ENCODE data around the gene EMCN.

The EMCN gene

GRCh38 chr4:100497791-100498190, 20.0 kb downstream of the EMCN start:
- H4K20me1 ChIP-seq (ENCODE audit: insufficient read depth, low read length, poor library complexity, severe bottlenecking) = no peaks in the 10 kb centered on the region
- no peaks in the 10 kb centered on the region for H3K36me3 ChIP-seq (ENCODE audit: insufficient read depth, low read length)
- no peak overlapping the region for H3K4me2 ChIP-seq (ENCODE audit: low read depth, low read length, poor library complexity, severe bottlenecking)
- H3K9me2 ChIP-seq (replicated peaks; ENCODE audit: low read depth, low read length) = no peaks in the 10 kb centered on the region
- no peak overlapping the region for H3K9ac ChIP-seq (ENCODE audit: low read depth, low read length, poor library complexity, severe bottlenecking)
- no peaks in the 10 kb centered on the region for H3K27me3 ChIP-seq (ENCODE audit: insufficient read depth, low read length, poor library complexity, severe bottlenecking)
- no peaks in the 10 kb centered on the region for H3K79me2 ChIP-seq (ENCODE audit: insufficient read depth, low read length)
- H3K9me3 ChIP-seq (ENCODE audit: insufficient read depth, low read depth, low read length) = peaks cover 5% of the 10 kb centered on the region; the same call in 1 of the 2 replicates
- no peak overlapping the region for H3K4me3 ChIP-seq (ENCODE audit: low read length, poor library complexity, severe bottlenecking)
- no peak for TF ChIP-seq CTCF (conservative IDR thresholded peaks at IDR 0.05; ENCODE audit: low read length)
- TF ChIP-seq EZH2phosphoT487 (IDR thresholded peaks at IDR 0.05; ENCODE audit: borderline replicate concordance) = no peak
- no peaks in the 10 kb centered on the region for H3F3A ChIP-seq (ENCODE audit: low read depth)
- no peak overlapping the region for H2AFZ ChIP-seq (ENCODE audit: low read length)
- peaks cover 4% of the 10 kb centered on the region for H3K4me1 ChIP-seq (ENCODE audit: insufficient read depth, low read length, poor library complexity, severe bottlenecking)

DNA sequence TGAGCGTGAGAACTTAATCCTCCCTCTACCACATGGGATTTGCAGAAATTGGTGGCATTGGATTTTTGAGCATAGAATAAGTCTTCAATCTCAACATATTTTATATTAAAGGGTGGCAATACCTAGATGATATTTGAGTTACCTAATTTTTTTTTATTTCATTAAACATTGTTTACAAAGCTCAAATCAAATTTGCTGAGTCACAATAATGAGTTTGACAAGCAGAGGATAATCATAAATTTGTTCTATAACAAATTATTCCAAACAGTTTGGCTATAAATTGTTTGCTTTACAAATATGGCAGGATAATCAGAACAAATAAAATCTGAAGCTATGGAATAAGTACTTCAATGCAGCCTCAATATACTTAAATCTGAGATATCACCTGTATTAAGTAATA, 22.7 kb downstream of the EMCN start:
- Histone ChIP-seq H3K4me2 (ENCODE audit: low read depth, low read length, poor library complexity, severe bottlenecking) (no peak overlapping the region), H3K36me3 (ENCODE audit: insufficient read depth, low read length) (no peaks in the 10 kb centered on the region), H3F3A (ENCODE audit: low read depth) (no peaks in the 10 kb centered on the region), H3K9ac (ENCODE audit: low read depth, low read length, poor library complexity, severe bottlenecking) (no peak overlapping the region), H3K79me2 (ENCODE audit: insufficient read depth, low read length) (no peaks in the 10 kb centered on the region), H4K20me1 (ENCODE audit: insufficient read depth, low read length, poor library complexity, severe bottlenecking) (no peaks in the 10 kb centered on the region), H3K27me3 (ENCODE audit: insufficient read depth, low read length, poor library complexity, severe bottlenecking) (no peaks in the 10 kb centered on the region), H3K9me2 (replicated peaks; ENCODE audit: low read depth, low read length) (no peaks in the 10 kb centered on the region), H3K4me3 (ENCODE audit: low read length, poor library complexity, severe bottlenecking) (no peak overlapping the region), H3K4me1 (ENCODE audit: insufficient read depth, low read length, poor library complexity, severe bottlenecking) (no peaks in the 10 kb centered on the region), H3K9me3 (ENCODE audit: insufficient read depth, low read depth, low read length) (peaks cover 14% of the 10 kb centered on the region; the same call in 1 of the 2 replicates), H2AFZ (ENCODE audit: low read length) (no peak overlapping the region)
- no peak for TF ChIP-seq EZH2phosphoT487 (IDR thresholded peaks at IDR 0.05; ENCODE audit: borderline replicate concordance)

DNA sequence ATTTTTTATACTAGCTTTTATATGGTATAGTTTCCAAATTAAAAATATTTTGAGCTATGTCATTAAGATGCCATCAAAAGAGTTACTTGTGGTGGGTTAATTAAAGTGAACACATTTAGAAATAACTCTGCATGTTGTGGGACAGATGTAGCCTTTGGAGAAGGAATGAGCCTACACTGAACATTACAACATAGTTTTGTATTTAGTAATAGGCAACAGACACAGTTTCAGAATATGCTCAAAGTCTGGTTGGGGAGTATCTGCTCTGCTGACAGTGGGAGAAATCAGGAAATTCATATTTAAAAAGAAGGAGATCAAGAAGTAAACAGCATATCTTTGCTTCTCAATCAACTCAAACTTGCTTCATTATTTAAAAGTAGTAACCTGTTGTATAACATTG, 23.7 kb downstream of the EMCN start:
- Histone ChIP-seq H2AFZ (ENCODE audit: low read length) (no peak overlapping the region; the same call in 1 of the 2 replicates), H3K9ac (ENCODE audit: low read depth, low read length, poor library complexity, severe bottlenecking) (no peak overlapping the region), H3F3A (ENCODE audit: low read depth) (no peaks in the 10 kb centered on the region), H3K4me1 (ENCODE audit: insufficient read depth, low read length, poor library complexity, severe bottlenecking) (no peaks in the 10 kb centered on the region), H3K27me3 (ENCODE audit: insufficient read depth, low read length, poor library complexity, severe bottlenecking) (no peaks in the 10 kb centered on the region), H3K79me2 (ENCODE audit: insufficient read depth, low read length) (no peaks in the 10 kb centered on the region), H3K4me3 (ENCODE audit: low read length, poor library complexity, severe bottlenecking) (no peak overlapping the region), H3K4me2 (ENCODE audit: low read depth, low read length, poor library complexity, severe bottlenecking) (no peak overlapping the region), H3K9me2 (replicated peaks; ENCODE audit: low read depth, low read length) (no peaks in the 10 kb centered on the region), H3K36me3 (ENCODE audit: insufficient read depth, low read length) (no peaks in the 10 kb centered on the region), H3K9me3 (ENCODE audit: insufficient read depth, low read depth, low read length) (peaks cover 14% of the 10 kb centered on the region; the same call in 1 of the 2 replicates), H4K20me1 (ENCODE audit: insufficient read depth, low read length, poor library complexity, severe bottlenecking) (no peaks in the 10 kb centered on the region)
- TF ChIP-seq CTCF (conservative IDR thresholded peaks at IDR 0.05; ENCODE audit: low read length) (no peak), EZH2phosphoT487 (IDR thresholded peaks at IDR 0.05; ENCODE audit: borderline replicate concordance) (no peak)

DNA sequence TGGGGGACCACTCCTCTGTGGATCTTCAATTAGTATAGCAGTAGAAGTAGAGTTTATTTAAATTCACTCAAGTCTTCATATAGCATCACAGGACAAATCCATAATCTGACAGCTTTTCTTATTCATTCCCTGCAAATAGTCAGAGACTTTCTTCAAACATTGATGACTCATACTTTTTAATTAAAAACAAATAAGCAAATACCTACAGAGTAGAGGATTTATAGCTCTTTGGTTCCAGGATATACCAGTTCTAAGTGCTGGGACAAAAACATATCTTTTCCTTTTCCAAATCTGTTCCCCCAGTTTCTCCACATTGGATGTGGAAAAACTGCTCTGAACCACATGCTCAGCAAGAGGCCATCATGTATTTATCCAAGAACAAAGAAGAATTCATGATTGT, 24.1 kb downstream of the EMCN start:
- Histone ChIP-seq H3K4me1 (ENCODE audit: insufficient read depth, low read length, poor library complexity, severe bottlenecking) (no peaks in the 10 kb centered on the region), H3K9me3 (ENCODE audit: insufficient read depth, low read depth, low read length) (peaks cover 14% of the 10 kb centered on the region; the same call in 1 of the 2 replicates), H3K79me2 (ENCODE audit: insufficient read depth, low read length) (no peaks in the 10 kb centered on the region), H3K36me3 (ENCODE audit: insufficient read depth, low read length) (no peaks in the 10 kb centered on the region), H3K9me2 (replicated peaks; ENCODE audit: low read depth, low read length) (no peaks in the 10 kb centered on the region), H3K27me3 (ENCODE audit: insufficient read depth, low read length, poor library complexity, severe bottlenecking) (no peaks in the 10 kb centered on the region), H2AFZ (ENCODE audit: low read length) (no peak overlapping the region), H3K9ac (ENCODE audit: low read depth, low read length, poor library complexity, severe bottlenecking) (no peak overlapping the region), H3F3A (ENCODE audit: low read depth) (no peaks in the 10 kb centered on the region), H4K20me1 (ENCODE audit: insufficient read depth, low read length, poor library complexity, severe bottlenecking) (no peaks in the 10 kb centered on the region), H3K4me2 (ENCODE audit: low read depth, low read length, poor library complexity, severe bottlenecking) (no peak overlapping the region), H3K4me3 (ENCODE audit: low read length, poor library complexity, severe bottlenecking) (no peak overlapping the region)
- no peak for TF ChIP-seq EZH2phosphoT487 (IDR thresholded peaks at IDR 0.05; ENCODE audit: borderline replicate concordance)
- TF ChIP-seq CTCF (conservative IDR thresholded peaks at IDR 0.05; ENCODE audit: low read length) = no peak

Measured in Loucy (cell line).